Measurements from ENCODE around the gene RBX1.

The RBX1 gene

GRCh38 chr22:41022470-41023298 lies 71.5 kb downstream of the RBX1 start:
- peak; percentile 13; the same call in 1 of the 2 replicates for TF ChIP-seq RAD21 (IDR thresholded peaks at IDR 0.05; ENCODE audit: low read depth)
- TF ChIP-seq TAF1 (IDR thresholded peaks at IDR 0.05; ENCODE audit: low read depth) = peak; percentile 62
- peak; percentile 69 for TF ChIP-seq TCF12 (IDR thresholded peaks at IDR 0.05; ENCODE audit: low read depth)
- peak; percentile 31; the same call in 1 of the 2 replicates for TF ChIP-seq TEAD4 (IDR thresholded peaks at IDR 0.05)
- TF ChIP-seq MAX (IDR thresholded peaks at IDR 0.05) = peak; percentile 100
- no peak for TF ChIP-seq EGR1 (IDR thresholded peaks at IDR 0.05)
- peak; percentile 17 for TF ChIP-seq NFIC (IDR thresholded peaks at IDR 0.05)
- 0 out of 2 replicates have a peak, but pooled peaks have one; percentile 47 for TF ChIP-seq FOXM1 (IDR thresholded peaks at IDR 0.05; ENCODE audit: borderline replicate concordance, low read depth)
- TF ChIP-seq CEBPB (IDR thresholded peaks at IDR 0.05) = peak; percentile 69
- TF ChIP-seq EP300 (IDR thresholded peaks at IDR 0.05; ENCODE audit: borderline replicate concordance) = peak; percentile 54; the same call in 1 of the 2 replicates
- no peak for TF ChIP-seq ZBTB7A (IDR thresholded peaks at IDR 0.05; ENCODE audit: low read depth)
- TF ChIP-seq, protein P1, sequence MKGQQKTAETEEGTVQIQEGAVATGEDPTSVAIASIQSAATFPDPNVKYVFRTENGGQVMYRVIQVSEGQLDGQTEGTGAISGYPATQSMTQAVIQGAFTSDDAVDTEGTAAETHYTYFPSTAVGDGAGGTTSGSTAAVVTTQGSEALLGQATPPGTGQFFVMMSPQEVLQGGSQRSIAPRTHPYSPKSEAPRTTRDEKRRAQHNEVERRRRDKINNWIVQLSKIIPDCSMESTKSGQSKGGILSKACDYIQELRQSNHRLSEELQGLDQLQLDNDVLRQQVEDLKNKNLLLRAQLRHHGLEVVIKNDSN (IDR thresholded peaks at IDR 0.05) = peak; percentile 99
- no peak for TF ChIP-seq CREB1 (IDR thresholded peaks at IDR 0.05; ENCODE audit: low read depth)
